Measurements from ENCODE around the gene SLC25A25.

The SLC25A25 gene

GRCh38 chr9:128149001-128149701 is 81.1 kb downstream of the SLC25A25 start, which contains the start of gene LCN2:
Gene LCN2, plus strand, starts transcription at chr9:128149453. Its CDS starts 73 bp downstream, at chr9:128149526.
- DNase-seq = no peak

DNA sequence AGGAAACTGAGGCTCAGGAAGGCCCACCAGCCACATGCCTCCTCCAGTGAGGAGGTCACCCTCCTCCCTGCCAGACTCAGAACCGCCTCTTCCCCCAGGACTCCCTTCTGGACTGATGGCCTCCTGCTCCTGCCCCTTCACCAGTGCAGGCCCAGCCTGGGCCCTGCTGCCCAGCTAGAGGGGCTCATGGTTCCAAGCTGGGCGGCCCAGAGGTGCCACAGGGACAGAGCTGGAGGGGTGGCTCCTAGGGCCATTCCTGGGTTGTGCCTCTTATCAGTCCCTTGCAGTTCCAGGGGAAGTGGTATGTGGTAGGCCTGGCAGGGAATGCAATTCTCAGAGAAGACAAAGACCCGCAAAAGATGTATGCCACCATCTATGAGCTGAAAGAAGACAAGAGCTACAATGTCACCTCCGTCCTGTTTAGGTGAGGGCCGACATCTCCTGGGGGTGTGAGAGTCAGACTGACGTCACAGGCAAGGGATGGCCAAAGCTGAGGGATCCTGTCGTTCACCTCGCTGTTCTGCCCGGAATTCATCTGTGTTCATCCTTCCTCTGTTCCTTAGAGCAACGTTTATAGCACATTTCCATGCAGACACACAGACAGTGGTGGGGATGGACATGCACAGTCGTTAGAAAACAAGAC is 82.0 kb downstream of the SLC25A25 start:
- DNase-seq = no peak

- no peak for DNase-seq
Observed at GRCh38 chr9:128150594-128151308, 82.7 kb downstream of the SLC25A25 start.

GRCh38 chr9:128151309-128152132 is 83.5 kb downstream of the SLC25A25 start:
- no peak for DNase-seq

DNA sequence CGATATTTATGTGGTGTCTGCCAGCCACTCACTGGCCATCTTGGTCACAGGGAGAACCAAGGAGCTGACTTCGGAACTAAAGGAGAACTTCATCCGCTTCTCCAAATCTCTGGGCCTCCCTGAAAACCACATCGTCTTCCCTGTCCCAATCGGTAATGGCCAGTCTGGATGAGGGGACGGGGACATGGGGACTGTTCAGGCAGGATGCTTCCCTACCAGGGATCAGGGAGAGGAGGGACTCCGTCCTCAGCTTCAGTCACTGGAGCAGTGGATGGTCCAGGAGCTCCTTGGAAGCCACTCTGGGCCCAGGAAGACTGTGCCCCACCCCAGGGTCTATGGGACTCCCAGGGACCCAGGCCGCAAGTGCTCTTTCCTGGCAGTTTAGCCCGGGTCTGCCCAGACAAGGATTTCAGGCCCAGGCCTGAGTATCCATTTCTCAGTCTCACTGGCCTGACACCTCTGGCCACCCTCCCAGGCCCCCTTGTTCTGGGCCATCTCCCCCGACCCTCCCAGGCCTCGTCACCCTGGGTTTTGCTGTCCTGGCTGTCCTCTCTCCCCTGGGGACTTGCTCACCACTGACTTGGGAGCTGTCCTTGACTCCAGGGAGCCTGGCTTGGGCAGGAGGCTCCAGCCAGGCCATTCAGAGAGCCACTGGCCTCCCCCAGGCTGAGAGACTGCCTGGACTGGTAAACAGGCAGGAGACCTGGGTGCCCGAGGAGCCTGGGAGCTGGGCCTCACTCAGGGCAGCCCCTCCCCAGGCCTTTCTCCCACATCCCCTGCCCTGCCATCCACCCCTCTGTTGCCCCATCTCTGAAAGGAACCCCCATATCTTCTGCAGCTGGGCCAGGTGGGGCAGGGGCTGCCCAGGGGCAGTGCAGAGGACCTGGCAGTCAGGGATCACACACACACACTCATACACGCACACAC is 84.4 kb downstream of the SLC25A25 start:
- no peak for DNase-seq

DNA sequence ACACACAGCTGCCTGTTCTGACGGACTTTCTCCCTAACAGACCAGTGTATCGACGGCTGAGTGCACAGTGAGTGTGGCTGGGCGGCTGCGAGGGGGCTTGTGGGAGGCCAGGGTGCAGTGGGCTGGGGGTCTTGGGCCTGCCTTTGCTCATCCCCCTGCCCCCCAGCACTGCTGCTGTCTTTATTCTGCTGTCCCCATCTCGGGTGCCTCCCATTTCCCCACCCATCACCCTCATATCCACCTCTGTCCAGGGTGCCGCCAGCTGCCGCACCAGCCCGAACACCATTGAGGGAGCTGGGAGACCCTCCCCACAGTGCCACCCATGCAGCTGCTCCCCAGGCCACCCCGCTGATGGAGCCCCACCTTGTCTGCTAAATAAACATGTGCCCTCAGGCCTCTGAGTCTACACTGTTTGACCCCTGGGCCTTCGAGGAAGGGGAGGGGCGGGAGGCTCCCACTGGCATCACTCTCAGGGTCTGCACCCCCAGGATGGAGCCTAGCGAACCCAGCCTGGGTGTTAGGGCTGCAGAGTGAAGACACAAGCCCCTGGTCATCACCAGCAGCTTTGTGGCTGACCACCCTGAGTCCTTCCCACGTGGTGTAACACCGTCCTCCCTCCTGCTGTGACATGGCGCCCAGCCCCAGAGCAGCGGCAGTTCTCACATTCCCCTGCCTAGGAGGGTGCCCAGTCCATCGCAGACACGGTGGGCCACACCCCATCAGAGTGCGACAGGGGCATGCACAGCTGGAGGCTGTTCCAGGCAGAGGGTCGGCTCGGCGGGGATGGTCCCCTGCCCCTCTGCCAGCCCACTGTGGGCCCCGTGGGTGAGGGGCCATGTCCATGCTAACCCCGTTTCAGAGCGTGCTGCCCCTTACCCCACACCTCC is 85.3 kb downstream of the SLC25A25 start:
- no peak for DNase-seq

DNA sequence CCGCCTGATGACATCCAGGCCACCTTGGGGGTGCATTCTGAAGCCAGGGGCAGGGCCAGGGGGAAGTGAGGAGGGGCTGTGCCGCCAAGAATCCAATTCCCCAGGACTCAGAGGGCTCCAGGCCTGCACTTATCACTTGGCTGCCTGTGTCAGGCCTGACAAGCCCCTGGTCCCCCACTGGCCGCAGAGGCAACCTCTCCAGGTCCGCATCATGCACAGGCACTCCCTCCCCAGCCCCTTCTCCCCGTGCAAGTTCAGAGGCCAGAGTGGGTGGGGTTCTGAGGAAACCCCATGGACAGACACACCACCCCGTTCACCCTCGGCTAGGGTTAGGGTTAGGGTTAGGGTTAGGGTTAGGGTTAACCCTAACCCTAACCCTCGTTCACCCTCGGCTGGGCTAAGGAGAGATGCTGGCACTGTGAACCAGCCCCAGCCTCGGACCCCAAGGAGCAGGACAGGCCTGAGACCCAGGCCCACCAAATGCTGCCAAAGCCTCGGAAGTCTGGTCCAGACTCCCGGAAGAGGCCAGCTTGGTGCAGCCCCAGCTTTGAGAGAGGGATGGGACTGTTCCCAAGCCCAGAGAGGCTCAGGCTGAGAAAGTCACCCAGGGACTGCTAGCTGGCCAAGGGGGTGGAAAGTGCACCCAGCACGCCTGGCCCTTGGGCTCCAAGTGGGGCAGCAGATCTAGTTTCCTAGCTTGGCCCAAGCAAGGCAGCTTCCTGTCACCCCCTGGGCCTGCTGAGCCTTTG is 86.1 kb downstream of the SLC25A25 start:
- DNase-seq = no peak

DNA sequence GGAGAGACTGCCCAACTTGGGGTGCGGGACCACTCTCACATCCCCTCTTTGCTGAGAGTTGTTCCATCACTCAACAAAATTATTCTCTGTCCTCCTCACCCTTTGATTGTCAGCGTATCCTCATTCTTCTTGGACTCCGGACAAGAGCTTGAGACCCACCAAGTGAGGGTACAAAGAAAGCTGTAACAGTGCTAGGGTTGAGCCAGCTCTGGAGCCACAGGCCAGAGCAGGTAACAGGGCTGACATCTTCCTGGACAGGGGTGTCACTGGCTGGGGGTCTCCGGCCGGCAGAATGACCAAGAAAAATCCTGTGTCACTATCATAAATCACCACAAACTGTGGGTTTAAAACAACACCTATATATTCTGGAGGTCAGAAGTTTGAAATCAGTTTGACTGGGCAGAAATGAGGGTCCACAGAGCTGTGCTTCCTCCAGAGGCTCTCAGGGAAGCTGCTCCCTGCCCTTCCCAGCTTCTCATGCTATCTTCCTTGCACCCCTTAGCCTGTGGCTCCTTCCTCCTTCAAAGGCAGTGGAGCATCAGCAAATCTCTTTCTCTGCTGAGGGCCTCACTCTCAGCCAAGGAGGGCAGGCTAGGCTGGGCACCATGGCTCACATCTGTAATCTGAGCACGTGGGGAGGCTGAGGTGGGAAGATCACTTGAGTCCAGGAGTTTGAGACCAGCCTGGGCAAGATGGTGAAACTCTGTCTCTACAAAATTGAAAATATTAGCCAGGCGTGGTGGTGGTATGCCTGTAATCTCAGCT is 87.9 kb downstream of the SLC25A25 start:
- no peak for DNase-seq

Measured in NCI-H146 (cell line).